ENCODE data around the gene SPSB1. TPM values are rescaled to one million over a fixed set of nuclear protein-coding genes. Genes with fewer than 3 reads are reported as not detected.

SPSB1 gene
- total and polyA plus RNA-seq, 2 of the 4 experiments (the other 2 are of a cell fraction) = 16.7 to 19.8 TPM

DNA sequence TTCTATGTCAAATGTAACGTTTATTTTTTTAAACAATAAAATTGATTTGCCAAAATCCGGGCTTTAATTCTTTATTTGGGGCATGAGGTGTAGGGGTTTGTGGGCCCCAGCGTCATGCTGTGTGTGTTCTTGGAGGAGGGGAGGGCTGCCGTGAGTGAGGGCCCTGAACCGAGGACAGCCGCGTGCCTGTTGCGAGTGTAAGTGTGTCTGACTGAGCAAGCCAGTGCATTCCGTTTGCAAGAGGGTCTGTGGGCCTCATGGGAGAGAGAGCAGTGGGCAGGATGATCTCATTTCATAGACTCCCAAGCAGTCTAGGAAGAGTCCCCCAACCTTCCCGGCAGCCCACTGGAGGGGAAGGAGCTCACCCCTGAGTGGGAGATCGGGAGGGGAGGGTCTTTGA, 21.4 kb upstream of the SPSB1 start:
- Histone ChIP-seq H3K9me3 (ENCODE audit: control insufficient read depth, insufficient read depth, low read length) (no peaks in the 10 kb centered on the region), H3K27me3 (ENCODE audit: control insufficient read depth, insufficient read depth, low read length) (no peaks in the 10 kb centered on the region), H3K4ac (ENCODE audit: low read depth, low read length) (no peak overlapping the region), H3K36me3 (ENCODE audit: control insufficient read depth, insufficient read depth, low read length) (peaks cover 2% of the 10 kb centered on the region; the same call in 1 of the 2 replicates), H4K5ac (ENCODE audit: low read depth, low read length) (no peak overlapping the region), H2BK5ac (ENCODE audit: low read depth, low read length, poor library complexity, severe bottlenecking) (no peak overlapping the region), H2BK120ac (ENCODE audit: low read depth, low read length) (no peak overlapping the region), H3K56ac (ENCODE audit: extremely low read depth, insufficient read depth, low read length) (no peak overlapping the region), H2AK9ac (replicated peaks; ENCODE audit: low read depth, low read length, poor library complexity) (no peak overlapping the region), H2AK5ac (ENCODE audit: low read depth, low read length) (peak overlapping the region; percentile 58; the same call in 1 of the 2 replicates), H3K4me2 (ENCODE audit: low read depth, low read length) (no peak overlapping the region), H3K23ac (ENCODE audit: low read depth, low read length) (no peak overlapping the region), H4K91ac (ENCODE audit: insufficient read depth, low read depth, low read length) (no peak overlapping the region), H3K79me1 (ENCODE audit: low read depth in 1 of 2, low read length in 2 of 2) (peaks cover 0 to 17% of the 10 kb centered on the region in 2 experiments; a peak in 1 of 4 replicates), H4K20me1 (ENCODE audit: insufficient read depth, low read length) (no peaks in the 10 kb centered on the region), H2BK20ac (ENCODE audit: low read depth, low read length) (no peak overlapping the region), H3K9ac (ENCODE audit: low read depth, low read length) (no peak overlapping the region), H2AFZ (replicated peaks; ENCODE audit: low read length, poor library complexity) (no peak overlapping the region), H3K14ac (replicated peaks; ENCODE audit: low read depth, low read length) (no peak overlapping the region), H3K9me1 (ENCODE audit: insufficient read depth, low read length) (peaks cover 9% of the 10 kb centered on the region), H2BK15ac (ENCODE audit: low read depth, low read length) (0 out of 3 replicates have a peak overlapping the region, but pooled peaks have one; percentile 25), H3K27ac (ENCODE audit: insufficient read depth, low read length) (no peak overlapping the region), H3K18ac (ENCODE audit: low read depth, low read length) (no peak overlapping the region), H4K8ac (ENCODE audit: low read depth in 2 of 2, low read length in 2 of 2) (no peak overlapping the region), H3K4me1 (ENCODE audit: control insufficient read depth, insufficient read depth, low read length) (peaks cover 17% of the 10 kb centered on the region), H3K4me3 (ENCODE audit: insufficient read depth, low read depth, low read length) (no peak overlapping the region)
- intact Hi-C loops (cut with micrococcal nuclease) (no loop called here), in situ Hi-C loops (cut with MboI; ENCODE audit: low sequenced_read_pairs) (loop anchor here (10.0 kb wide), 1 partner anchor 304 kb away; no protein-coding TSS in a partner anchor), dilution Hi-C loops (cut with HindIII; ENCODE audit: low sequenced_read_pairs, unreplicated experiment) (no loop called here)
- POLR2A ChIA-PET (ENCODE audit: unreplicated experiment) = no interaction called here
- DNase-seq = peak; percentile 22
- WGBS, 2 experiments (ENCODE audit: extremely low coverage in 2 of 2, insufficient read length in 1 of 2) = 42% methylated on average over 2 of the region's 11 CpGs; no CpG with 5 or more reads in 1 of the 2 experiments
- TF ChIP-seq CHD1 (IDR thresholded peaks at IDR 0.05; ENCODE audit: low read depth, low read length) (no peak), RAD21 (IDR thresholded peaks at IDR 0.05; ENCODE audit: low read length) (no peak), MAFK (IDR thresholded peaks at IDR 0.05; ENCODE audit: low read depth, low read length) (no peak), RFX5 (IDR thresholded peaks at IDR 0.05; ENCODE audit: low read depth, low read length) (no peak), RCOR1 (IDR thresholded peaks at IDR 0.05; ENCODE audit: insufficient replicate concordance, low read length) (no peak), NFE2L2 (IDR thresholded peaks at IDR 0.05; ENCODE audit: low read depth, low read length) (no peak), MAZ (IDR thresholded peaks at IDR 0.05; ENCODE audit: borderline replicate concordance, low read depth, low read length) (no peak)
- TF ChIP-seq, protein P1, sequence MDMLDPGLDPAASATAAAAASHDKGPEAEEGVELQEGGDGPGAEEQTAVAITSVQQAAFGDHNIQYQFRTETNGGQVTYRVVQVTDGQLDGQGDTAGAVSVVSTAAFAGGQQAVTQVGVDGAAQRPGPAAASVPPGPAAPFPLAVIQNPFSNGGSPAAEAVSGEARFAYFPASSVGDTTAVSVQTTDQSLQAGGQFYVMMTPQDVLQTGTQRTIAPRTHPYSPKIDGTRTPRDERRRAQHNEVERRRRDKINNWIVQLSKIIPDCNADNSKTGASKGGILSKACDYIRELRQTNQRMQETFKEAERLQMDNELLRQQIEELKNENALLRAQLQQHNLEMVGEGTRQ (IDR thresholded peaks at IDR 0.05; ENCODE audit: low read depth, low read length) = no peak
- TF ChIP-seq, protein P2, sequence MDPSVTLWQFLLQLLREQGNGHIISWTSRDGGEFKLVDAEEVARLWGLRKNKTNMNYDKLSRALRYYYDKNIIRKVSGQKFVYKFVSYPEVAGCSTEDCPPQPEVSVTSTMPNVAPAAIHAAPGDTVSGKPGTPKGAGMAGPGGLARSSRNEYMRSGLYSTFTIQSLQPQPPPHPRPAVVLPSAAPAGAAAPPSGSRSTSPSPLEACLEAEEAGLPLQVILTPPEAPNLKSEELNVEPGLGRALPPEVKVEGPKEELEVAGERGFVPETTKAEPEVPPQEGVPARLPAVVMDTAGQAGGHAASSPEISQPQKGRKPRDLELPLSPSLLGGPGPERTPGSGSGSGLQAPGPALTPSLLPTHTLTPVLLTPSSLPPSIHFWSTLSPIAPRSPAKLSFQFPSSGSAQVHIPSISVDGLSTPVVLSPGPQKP (IDR thresholded peaks at IDR 0.05; ENCODE audit: borderline replicate concordance, low read depth, low read length) = no peak
- CTCF ChIA-PET = no interaction called here
- BruUV-seq (replicated peaks) = no TSS peak
- ATAC-seq (ENCODE audit: low read depth) = no peak

Measured in IMR-90 (cell line).